ENCODE data around the gene C17orf107.

Gene C17orf107

GRCh38 chr17:4936436-4936835 is 37.1 kb downstream of the C17orf107 start:
- TF ChIP-seq CTCF (IDR thresholded peaks at IDR 0.05; ENCODE audit: low read depth, low read length, missing control alignments), result no peak
- DNase-seq (ENCODE audit: extremely low read depth, low read depth), result no peak
- no peak overlapping the region for H3K4me3 ChIP-seq (replicated peaks; ENCODE audit: low read depth, low read length)

- no peak for TF ChIP-seq CTCF (IDR thresholded peaks at IDR 0.05; ENCODE audit: low read depth, low read length, missing control alignments)
- H3K4me3 ChIP-seq (replicated peaks; ENCODE audit: low read depth, low read length), result no peak overlapping the region
- DNase-seq (ENCODE audit: extremely low read depth, low read depth), result no peak
Observed at GRCh38 chr17:4937553-4937952, 38.2 kb downstream of the C17orf107 start.

- DNase-seq (ENCODE audit: extremely low read depth, low read depth), result no peak
- no peak for TF ChIP-seq CTCF (IDR thresholded peaks at IDR 0.05; ENCODE audit: low read depth, low read length, missing control alignments)
- H3K4me3 ChIP-seq (replicated peaks; ENCODE audit: low read depth, low read length), result peak overlapping the region; percentile 99
Observed at GRCh38 chr17:4938069-4938491, 38.7 kb downstream of the C17orf107 start.

GRCh38 chr17:4938688-4939545 is 39.6 kb downstream of the C17orf107 start:
- no peak for DNase-seq (ENCODE audit: extremely low read depth, low read depth)
- no peak for TF ChIP-seq CTCF (IDR thresholded peaks at IDR 0.05; ENCODE audit: low read depth, low read length, missing control alignments)
- H3K4me3 ChIP-seq (replicated peaks; ENCODE audit: low read depth, low read length), result peak overlapping the region; percentile 99

- no peak for TF ChIP-seq CTCF (IDR thresholded peaks at IDR 0.05; ENCODE audit: low read depth, low read length, missing control alignments)
- peak overlapping the region; percentile 99 for H3K4me3 ChIP-seq (replicated peaks; ENCODE audit: low read depth, low read length)
- no peak for DNase-seq (ENCODE audit: extremely low read depth, low read depth)
Observed at GRCh38 chr17:4939546-4939795, 40.1 kb downstream of the C17orf107 start.

- DNase-seq (ENCODE audit: extremely low read depth, low read depth), result peak; percentile 100
- TF ChIP-seq CTCF (IDR thresholded peaks at IDR 0.05; ENCODE audit: low read depth, low read length, missing control alignments), result no peak
Observed at GRCh38 chr17:4939796-4940554, 40.6 kb downstream of the C17orf107 start, which contains the start of the genes RNF167 and SLC25A11. Gene RNF167, plus strand, starts transcription at chr17:4940268. Its CDS starts 642 bp downstream, at chr17:4940910. Gene SLC25A11, minus strand, starts transcription at chr17:4940046. Its CDS starts 136 bp downstream, at chr17:4939910.

More at GRCh38 chr17:4939796-4940554, 40.6 kb downstream of the C17orf107 start, which contains the start of the genes RNF167 and SLC25A11:
- peak within 1 kb of the TSS; percentile 99 for H3K4me3 ChIP-seq (replicated peaks; ENCODE audit: low read depth, low read length)
